GM21528 (cell line): ENCODE measurements around the gene PHC2.

Source experiments
- ATAC-seq: cut with Tn5 transposase; IDR thresholded peaks from one replicate; pipeline ENCODE4 v1.9.1; 2021; ENCODE audit warnings: mild to moderate bottlenecking, moderate library complexity; ENCODE audit not compliant: unreplicated experiment, low FRiP score

PHC2 gene

GRCh38 chr1:33337441-33337840, 93.5 kb downstream of the PHC2 start:
- ATAC-seq = no peak

GRCh38 chr1:33336580-33336979, 94.3 kb downstream of the PHC2 start:
- ATAC-seq = no peak

- no peak for ATAC-seq
Measured at GRCh38 chr1:33335020-33335419, 95.9 kb downstream of the PHC2 start.

- no peak for ATAC-seq
Measured at GRCh38 chr1:33334081-33334552, 96.8 kb downstream of the PHC2 start.

GRCh38 chr1:33332881-33333280, 98.0 kb downstream of the PHC2 start:
- no peak for ATAC-seq

- ATAC-seq = no peak
Measured at GRCh38 chr1:33332357-33332789, 98.5 kb downstream of the PHC2 start.

GRCh38 chr1:33331444-33332356, 99.2 kb downstream of the PHC2 start:
- ATAC-seq = no peak

GRCh38 chr1:33330906-33331305, 100.0 kb downstream of the PHC2 start:
- ATAC-seq = no peak

GRCh38 chr1:33330361-33330890, 100.5 kb downstream of the PHC2 start:
- ATAC-seq = no peak

GRCh38 chr1:33329600-33330305, 101.1 kb downstream of the PHC2 start:
- ATAC-seq = no peak

- no peak for ATAC-seq
Measured at GRCh38 chr1:33328817-33329216, 102.1 kb downstream of the PHC2 start.

- ATAC-seq = no peak
Measured at GRCh38 chr1:33327587-33328325, 103.1 kb downstream of the PHC2 start.

GRCh38 chr1:33326785-33327184, 104.1 kb downstream of the PHC2 start:
- no peak for ATAC-seq

GRCh38 chr1:33324677-33325575, 106.0 kb downstream of the PHC2 start:
- ATAC-seq = no peak

GRCh38 chr1:33323663-33324477, 107.0 kb downstream of the PHC2 start:
- no peak for ATAC-seq

GRCh38 chr1:33322870-33323585, 107.9 kb downstream of the PHC2 start:
- no peak for ATAC-seq

GRCh38 chr1:33322109-33322508, 108.8 kb downstream of the PHC2 start:
- no peak for ATAC-seq

GRCh38 chr1:33321178-33321577, 109.7 kb downstream of the PHC2 start:
- ATAC-seq = no peak
